HepG2 (cell line): Measurements from ENCODE around the gene GSC. TPM values are rescaled to one million over a fixed set of nuclear protein-coding genes. Genes with fewer than 3 reads are reported as not detected.

Experiments used
- ATAC-seq: fragments of 200-7000 bp; cut with Tn5 transposase; 3 replicates; pipeline ENCODE4 v1.9.1; 2020; ENCODE audit warnings: mild to moderate bottlenecking, moderate library complexity
- BruUV-seq: library from RNA; stranded (reverse); fragments of 400-500 nt; replicated peaks from 2 replicates; lab custom pipeline; 2021; lab: Mats Ljungman, UMichigan
- CTCF ChIA-PET: fragments of 300-600 bp; formaldehyde crosslinking; extraction: SDS; loops from one replicate; lab custom pipeline; 2021; ENCODE audit warnings: low total read pairs, inconsistent platforms, low intra/inter-chr PET ratio; lab: Yijun Ruan, JAX
- POLR2A ChIA-PET: fragments of 350-600 bp; sonication (Branson Sonifier 250); formaldehyde crosslinking; loops from one replicate; lab custom pipeline; 2020; ENCODE audit warnings: antibody characterized with exemption, inconsistent platforms; lab: Yijun Ruan, JAX
- DNase-seq: peaks from one replicate; pipeline ENCODE4 v3.0.0-alpha.2; 2015; ENCODE audit warnings: low spot score
- FAIRE-seq: peaks from 3 replicates; lab custom pipeline; 2011; peaks lifted over from hg19 to GRCh38; lab: Jason Lieb, UNC
- H2AFZ ChIP-seq: one replicate; pipeline ENCODE4 v1.6.1; 2011; ENCODE audit warnings: low read length, inconsistent platforms
- H3K27ac ChIP-seq: fragments of 300-600 bp; 3 replicates; pipeline ENCODE4 v1.8.0; 2011; ENCODE audit warnings: mixed run types, mild to moderate bottlenecking, mixed read lengths, low read length, inconsistent platforms; ENCODE audit not compliant: insufficient read depth; ENCODE audit errors: extremely low read length
- H3K27me3 ChIP-seq, 2 experiments: fragments of 200-600 bp in 1 of 2; 2 replicates in 1 of 2; 3 replicates in 1 of 2; pipeline versions ENCODE4 v1.6.0 to v1.8.0; 2011; ENCODE audit warnings: low read length in 2 of 2, mild to moderate bottlenecking in 2 of 2, moderate library complexity in 2 of 2, inconsistent platforms in 1 of 2; ENCODE audit not compliant: insufficient read depth in 2 of 2, control insufficient read depth in 1 of 2
- H3K36me3 ChIP-seq, 2 experiments: fragments of 200-600 bp in 1 of 2; replicated peaks in 1 of 2; 2 replicates in 1 of 2; 3 replicates in 1 of 2; pipeline versions ENCODE4 v1.5.1 to v1.8.0; 2011; ENCODE audit warnings: low read length in 2 of 2, inconsistent platforms in 1 of 2; ENCODE audit not compliant: insufficient read depth in 2 of 2, control insufficient read depth in 1 of 2
- H3K4me1 ChIP-seq: 2 replicates; pipeline ENCODE4 v1.5.1; 2012; ENCODE audit warnings: low read length, inconsistent platforms; ENCODE audit not compliant: insufficient read depth
- H3K4me2 ChIP-seq: 2 replicates; pipeline ENCODE4 v1.6.0; 2011; ENCODE audit warnings: low read depth, low read length, inconsistent platforms
- H3K4me3 ChIP-seq, 3 experiments: fragments of 200-600 bp in 1 of 3; sonication (generic), shearing (Covaris generic) in 1 of 3; replicated peaks in 1 of 3; 2 replicates each; pipeline ENCODE4 v1.5.1; 2011 to 2016; ENCODE audit warnings: low read length in 3 of 3, inconsistent platforms in 2 of 3, low read depth in 2 of 3, mild to moderate bottlenecking in 2 of 3, control low read depth in 1 of 3, mixed read lengths in 1 of 3; ENCODE audit not compliant: insufficient read depth in 1 of 3
- H3K79me2 ChIP-seq: one replicate; pipeline ENCODE4 v1.6.1; 2011; ENCODE audit warnings: low read length, inconsistent platforms; ENCODE audit not compliant: insufficient read depth
- H3K9ac ChIP-seq: 2 replicates; pipeline ENCODE4 v1.6.0; 2011; ENCODE audit warnings: mild to moderate bottlenecking, low read depth, low read length, inconsistent platforms; ENCODE audit not compliant: insufficient read depth
- H3K9me3 ChIP-seq: 2 replicates; pipeline ENCODE4 v1.5.1; 2012; ENCODE audit warnings: mild to moderate bottlenecking, low read length
- H4K20me1 ChIP-seq: 2 replicates; pipeline ENCODE4 v1.6.0; 2011; ENCODE audit warnings: inconsistent platforms, mild to moderate bottlenecking, low read length, moderate library complexity; ENCODE audit not compliant: insufficient read depth
- BRCA1 ChIP-seq: sonication (generic); formaldehyde crosslinking; IDR thresholded peaks from 2 replicates; pipeline ENCODE4 v1.4.0; 2020; ENCODE audit warnings: missing genetic modification reagents
- LBX2 ChIP-seq: sonication (generic); formaldehyde crosslinking; IDR thresholded peaks from 2 replicates; pipeline ENCODE4 v1.5.0; 2020; ENCODE audit warnings: missing genetic modification reagents, mild to moderate bottlenecking, borderline replicate concordance
- SP4 ChIP-seq: sonication (generic); formaldehyde crosslinking; IDR thresholded peaks from 2 replicates; pipeline ENCODE4 v1.8.1; 2023; ENCODE audit warnings: mild to moderate bottlenecking, missing genetic modification reagents
- ZBED4 ChIP-seq: sonication (generic); formaldehyde crosslinking; IDR thresholded peaks from 2 replicates; pipeline ENCODE4 v1.4.0; 2020; ENCODE audit warnings: missing genetic modification reagents, borderline replicate concordance
- ZFYVE20 ChIP-seq: sonication (generic); formaldehyde crosslinking; IDR thresholded peaks from 2 replicates; pipeline ENCODE4 v1.8.0; 2023; ENCODE audit warnings: low read depth, mild to moderate bottlenecking, moderate library complexity, missing genetic modification reagents, borderline replicate concordance
- whole genome bisulfite sequencing: methylation state at CpG from one replicate; pipeline ENCODE4 v1.1.6; 2017; ENCODE audit warnings: low lambda C conversion rate; 5-methylcytosine and 5-hydroxymethylcytosine counted together
- in situ Hi-C: cut with HindIII; loops from 2 replicates; pipeline ENCODE4 v1.10.0; 2017; ENCODE audit warnings: low pct_unique_long_range_greater_than_20kb; ENCODE audit not compliant: extremely low pct_ligation_motif_present
- intact Hi-C: fragments of 100-400 bp; cut with micrococcal nuclease; formaldehyde crosslinking; loops from one replicate; pipeline ENCODE4 v1.10.0; 2022; ENCODE audit not compliant: unreplicated experiment
- polyA plus RNA-seq, 8 experiments: library from polyadenylated mRNA; depleted of rRNA in 3 of 8; stranded (reverse) in 7 of 8; unstranded in 1 of 8; fragments of >200 nt; fragmentation: Illumina TruSeq in 4 of 8; extraction: Trizol in 4 of 8; gene quantifications; 2 replicates each; pipeline versions ENCODE4 v1.2.1 to v1.2.3, GENCODE V29; 2011 to 2016; ENCODE audit warnings: low read depth in 4 of 8, missing spikeins in 1 of 8, mixed read lengths in 1 of 8; ENCODE audit not compliant: insufficient read depth in 1 of 8
- total RNA-seq, 5 experiments: library from RNA; depleted of rRNA; stranded (reverse); fragments of >200 nt; fragmentation: Illumina TruSeq; extraction: Trizol; gene quantifications; 2 replicates each; pipeline ENCODE4 v1.2.3, GENCODE V29; 2016; ENCODE audit warnings: low read depth in 1 of 5
- TF ChIP-seq, protein P1 (sequence below): sonication (generic); formaldehyde crosslinking; conservative IDR thresholded peaks from 2 replicates; pipeline ENCODE4 v1.4.0; 2020; ENCODE audit warnings: missing genetic modification reagents
- TF ChIP-seq, protein P2 (sequence below): sonication (generic); formaldehyde crosslinking; conservative IDR thresholded peaks from 2 replicates; pipeline ENCODE4 v1.4.0; 2020; ENCODE audit warnings: missing genetic modification reagents

GSC gene
- total and polyA plus RNA-seq, 2 of the 13 experiments (the other 11 are each of a cell fraction or from before 2014, with no cell fraction given): not detected

DNA sequence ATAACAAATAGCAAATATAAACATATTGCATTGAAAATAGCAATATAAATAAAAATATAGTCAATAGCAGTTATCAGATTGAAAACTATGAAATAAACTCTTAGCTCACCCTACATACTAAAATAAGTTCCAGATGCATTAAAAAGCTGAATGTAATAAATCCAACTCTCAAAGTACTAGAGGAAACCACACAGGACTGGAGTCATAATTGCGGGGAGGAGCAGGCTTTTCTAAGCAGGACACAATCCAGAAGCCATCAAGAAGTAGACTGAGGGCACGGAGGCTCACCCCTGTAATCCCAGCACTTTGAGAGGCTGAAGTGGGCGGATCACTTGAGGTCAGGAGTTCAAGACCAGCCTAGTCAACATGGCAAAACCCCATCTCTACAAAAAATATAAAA is 22.2 kb downstream of the GSC start:
- Histone ChIP-seq H3K4me3 (no peak overlapping the region), H3K4me2 (no peak overlapping the region), H4K20me1 (no peaks in the 10 kb centered on the region), H3K79me2 (no peaks in the 10 kb centered on the region), H3K9me3 (no peaks in the 10 kb centered on the region), H3K27ac (no peak overlapping the region), H3K36me3 (no peaks in the 10 kb centered on the region), H3K4me1 (no peaks in the 10 kb centered on the region), H3K9ac (no peak overlapping the region), H3K27me3 (peaks cover 3 to 15% of the 10 kb centered on the region in 2 experiments; a peak in 2 of 5 replicates), H2AFZ (no peak overlapping the region)
- in situ Hi-C loops: loop anchor here (5.0 kb wide), 1 partner anchor 60 kb away; no protein-coding TSS in a partner anchor
- no peak for DNase-seq
- WGBS: 35% methylated on average over 3 of the region's 3 CpGs
- POLR2A ChIA-PET: no interaction called here
- CTCF ChIA-PET: interaction anchor here (1.4 kb wide), 1 partner anchor 58 kb away, joined by 7 read pairs; no protein-coding TSS in a partner anchor
- TF ChIP-seq ZFYVE20 (CRISPR knock-in tag) (no peak), SP4 (CRISPR knock-in tag) (no peak), ZBED4 (CRISPR knock-in tag) (no peak), LBX2 (CRISPR knock-in tag) (no peak), BRCA1 (CRISPR knock-in tag) (no peak)
- TF ChIP-seq, protein P1, sequence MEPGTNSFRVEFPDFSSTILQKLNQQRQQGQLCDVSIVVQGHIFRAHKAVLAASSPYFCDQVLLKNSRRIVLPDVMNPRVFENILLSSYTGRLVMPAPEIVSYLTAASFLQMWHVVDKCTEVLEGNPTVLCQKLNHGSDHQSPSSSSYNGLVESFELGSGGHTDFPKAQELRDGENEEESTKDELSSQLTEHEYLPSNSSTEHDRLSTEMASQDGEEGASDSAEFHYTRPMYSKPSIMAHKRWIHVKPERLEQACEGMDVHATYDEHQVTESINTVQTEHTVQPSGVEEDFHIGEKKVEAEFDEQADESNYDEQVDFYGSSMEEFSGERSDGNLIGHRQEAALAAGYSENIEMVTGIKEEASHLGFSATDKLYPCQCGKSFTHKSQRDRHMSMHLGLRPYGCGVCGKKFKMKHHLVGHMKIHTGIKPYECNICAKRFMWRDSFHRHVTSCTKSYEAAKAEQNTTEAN (CRISPR knock-in tag): no peak
- TF ChIP-seq, protein P2, sequence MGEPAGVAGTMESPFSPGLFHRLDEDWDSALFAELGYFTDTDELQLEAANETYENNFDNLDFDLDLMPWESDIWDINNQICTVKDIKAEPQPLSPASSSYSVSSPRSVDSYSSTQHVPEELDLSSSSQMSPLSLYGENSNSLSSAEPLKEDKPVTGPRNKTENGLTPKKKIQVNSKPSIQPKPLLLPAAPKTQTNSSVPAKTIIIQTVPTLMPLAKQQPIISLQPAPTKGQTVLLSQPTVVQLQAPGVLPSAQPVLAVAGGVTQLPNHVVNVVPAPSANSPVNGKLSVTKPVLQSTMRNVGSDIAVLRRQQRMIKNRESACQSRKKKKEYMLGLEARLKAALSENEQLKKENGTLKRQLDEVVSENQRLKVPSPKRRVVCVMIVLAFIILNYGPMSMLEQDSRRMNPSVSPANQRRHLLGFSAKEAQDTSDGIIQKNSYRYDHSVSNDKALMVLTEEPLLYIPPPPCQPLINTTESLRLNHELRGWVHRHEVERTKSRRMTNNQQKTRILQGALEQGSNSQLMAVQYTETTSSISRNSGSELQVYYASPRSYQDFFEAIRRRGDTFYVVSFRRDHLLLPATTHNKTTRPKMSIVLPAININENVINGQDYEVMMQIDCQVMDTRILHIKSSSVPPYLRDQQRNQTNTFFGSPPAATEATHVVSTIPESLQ (CRISPR knock-in tag): no peak
- no peak for ATAC-seq
- no peak for FAIRE-seq
- intact Hi-C loops: loop anchor here (1.0 kb wide), 1 partner anchor 58 kb away; no protein-coding TSS in a partner anchor
- no TSS peak for BruUV-seq
